Activated CD4-positive, alpha-beta memory T cell treated with anti-CD3 and anti-CD28 coated beads, Interleukin-2, amount 10 ng/mL, durations not matched to agents 7 days and 5 days (primary cell): Measurements from ENCODE around the gene HIRIP3. TPM values are rescaled to one million over a fixed set of nuclear protein-coding genes. Genes with fewer than 3 reads are reported as not detected.
A peak's percentile ranks its signal among the peaks of the same experiment; 100 is the strongest.
"Not testable (repeated sequence)": the region's sequence is repeated elsewhere in the genome, so short reads cannot be mapped to it uniquely, and the experiment has no call there.

Experiments
- CTCF ChIA-PET: fragments of 350-600 bp; sonication (Branson Sonifier 250); formaldehyde crosslinking; loops from one replicate; lab custom pipeline; 2021; ENCODE audit warnings: antibody characterized with exemption, inconsistent platforms; lab: Charles Lee
- POLR2A ChIA-PET: fragments of 350-600 bp; sonication (Branson Sonifier 250); formaldehyde crosslinking; loops from one replicate; lab custom pipeline; 2021; ENCODE audit warnings: antibody characterized with exemption; lab: Charles Lee
- DNase-seq: peaks from one replicate; pipeline ENCODE4 v3.0.0-alpha.2; 2020
- H3K27ac Mint-ChIP-seq: one replicate; pipeline ENCODE4 v1.8.0; 2021; ENCODE audit warnings: mild to moderate bottlenecking, mixed read lengths
- H3K27me3 Mint-ChIP-seq: one replicate; pipeline ENCODE4 v1.8.0; 2021; ENCODE audit warnings: mixed read lengths
- H3K36me3 Mint-ChIP-seq: one replicate; pipeline ENCODE4 v1.8.0; 2021; ENCODE audit warnings: low read depth, mixed read lengths
- H3K4me1 Mint-ChIP-seq: one replicate; pipeline ENCODE4 v1.8.0; 2021; ENCODE audit warnings: mixed read lengths
- H3K4me3 Mint-ChIP-seq: one replicate; pipeline ENCODE4 v1.8.0; 2021; ENCODE audit warnings: mild to moderate bottlenecking, mixed read lengths
- H3K9me3 Mint-ChIP-seq: one replicate; pipeline ENCODE4 v1.8.0; 2021; ENCODE audit warnings: mixed read lengths
- total RNA-seq, 2 experiments: library from RNA; stranded (reverse); gene quantifications; one replicate each; pipeline ENCODE4 v1.2.3, GENCODE V29; 2021

The HIRIP3 gene, protein sequence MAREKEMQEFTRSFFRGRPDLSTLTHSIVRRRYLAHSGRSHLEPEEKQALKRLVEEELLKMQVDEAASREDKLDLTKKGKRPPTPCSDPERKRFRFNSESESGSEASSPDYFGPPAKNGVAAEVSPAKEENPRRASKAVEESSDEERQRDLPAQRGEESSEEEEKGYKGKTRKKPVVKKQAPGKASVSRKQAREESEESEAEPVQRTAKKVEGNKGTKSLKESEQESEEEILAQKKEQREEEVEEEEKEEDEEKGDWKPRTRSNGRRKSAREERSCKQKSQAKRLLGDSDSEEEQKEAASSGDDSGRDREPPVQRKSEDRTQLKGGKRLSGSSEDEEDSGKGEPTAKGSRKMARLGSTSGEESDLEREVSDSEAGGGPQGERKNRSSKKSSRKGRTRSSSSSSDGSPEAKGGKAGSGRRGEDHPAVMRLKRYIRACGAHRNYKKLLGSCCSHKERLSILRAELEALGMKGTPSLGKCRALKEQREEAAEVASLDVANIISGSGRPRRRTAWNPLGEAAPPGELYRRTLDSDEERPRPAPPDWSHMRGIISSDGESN
- total RNA-seq = 10 to 100 TPM; 38.7 to 40.3 TPM

- Mint-ChIP-seq H3K4me1 (peaks cover 45% of the 10 kb centered on the region), H3K4me3 (peak within 1 kb of the TSS; percentile 94), H3K27ac (peak within 1 kb of the TSS; percentile 98), H3K36me3 (peaks cover 64% of the 10 kb centered on the region), H3K9me3 (no peaks in the 10 kb centered on the region), H3K27me3 (no peaks in the 10 kb centered on the region)
- ChIA-PET POLR2A (interaction anchor here (0.5 to 5.1 kb wide), 27 partner anchors 9 to 1134 kb away, joined by 3 to 99 read pairs (median 4); partner anchors contain the start of genes ALDOA, ASPHD1, CDIPT and CORO1A), CTCF (interaction anchor here (0.8 to 2.8 kb wide), 5 partner anchors 34 to 293 kb away, joined by 3 to 9 read pairs (median 3); partner anchors contain the start of genes CDIPT, PAGR1 and TMEM219)
- DNase-seq = peak; percentile 90
Measured at GRCh38 chr16:29995324-29995910, at the start of gene HIRIP3. TSS of gene HIRIP3 (minus strand) at chr16:29995617. CDS start at chr16:29995605, 12 bp downstream.

GRCh38 chr16:30041841-30042240 lies 46.4 kb upstream of the HIRIP3 start:
- POLR2A ChIA-PET = no interaction called here
- H3K9me3 Mint-ChIP-seq = peaks cover 3% of the 10 kb centered on the region
- peaks cover 3% of the 10 kb centered on the region for H3K36me3 Mint-ChIP-seq
- H3K4me3 Mint-ChIP-seq = no peak overlapping the region
- peaks cover 11% of the 10 kb centered on the region for H3K27me3 Mint-ChIP-seq
- H3K4me1 Mint-ChIP-seq = peaks cover 6% of the 10 kb centered on the region
- CTCF ChIA-PET = interaction anchor here (0.7 to 2.7 kb wide), 3 partner anchors 9 to 42 kb away, joined by 3 to 15 read pairs (median 4); no protein-coding TSS in a partner anchor
- H3K27ac Mint-ChIP-seq = no peak overlapping the region
- DNase-seq = no peak

DNA sequence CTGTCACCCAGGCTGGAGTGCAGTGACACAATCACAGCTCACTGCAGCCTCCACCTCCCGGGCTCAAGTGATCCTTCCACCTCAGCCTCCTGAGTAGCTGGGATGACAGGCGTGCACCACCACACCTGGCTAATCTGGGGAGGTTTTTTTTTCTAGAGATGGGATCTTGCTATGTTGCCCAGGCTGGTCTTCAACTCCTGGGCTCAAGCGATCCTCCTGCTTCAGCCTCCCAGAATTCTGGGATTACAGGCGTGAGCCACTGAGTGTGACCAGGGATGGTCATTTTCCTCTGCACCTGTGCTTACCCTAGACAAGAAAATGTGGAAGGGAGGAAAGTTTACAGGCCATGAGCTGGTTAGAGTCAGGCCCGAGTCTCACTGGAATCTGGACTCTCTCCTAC lies 45.3 kb upstream of the HIRIP3 start:
- H3K4me1 Mint-ChIP-seq, H3K27ac Mint-ChIP-seq, H3K4me3 Mint-ChIP-seq, H3K36me3 Mint-ChIP-seq, H3K9me3 Mint-ChIP-seq, POLR2A ChIA-PET, DNase-seq: not testable (repeated sequence)
- peaks cover 11% of the 10 kb centered on the region for H3K27me3 Mint-ChIP-seq
- CTCF ChIA-PET = interaction anchor here (0.5 kb wide), 1 partner anchor 510 kb away, joined by 3 read pairs; no protein-coding TSS in a partner anchor

- H3K27ac Mint-ChIP-seq = no peak overlapping the region
- ChIA-PET CTCF (interaction anchor here (0.5 to 1.0 kb wide), 3 partner anchors 9 to 510 kb away, joined by 3 to 5 read pairs (median 3); partner anchors contain the start of gene TLCD3B), POLR2A (no interaction called here)
- no peak overlapping the region for H3K4me3 Mint-ChIP-seq
- no peak for DNase-seq
- peaks cover 6% of the 10 kb centered on the region for H3K4me1 Mint-ChIP-seq
- peaks cover 11% of the 10 kb centered on the region for H3K27me3 Mint-ChIP-seq
- no peaks in the 10 kb centered on the region for H3K9me3 Mint-ChIP-seq
- H3K36me3 Mint-ChIP-seq = no peaks in the 10 kb centered on the region
Measured at GRCh38 chr16:30040221-30040620, 44.8 kb upstream of the HIRIP3 start.

DNA sequence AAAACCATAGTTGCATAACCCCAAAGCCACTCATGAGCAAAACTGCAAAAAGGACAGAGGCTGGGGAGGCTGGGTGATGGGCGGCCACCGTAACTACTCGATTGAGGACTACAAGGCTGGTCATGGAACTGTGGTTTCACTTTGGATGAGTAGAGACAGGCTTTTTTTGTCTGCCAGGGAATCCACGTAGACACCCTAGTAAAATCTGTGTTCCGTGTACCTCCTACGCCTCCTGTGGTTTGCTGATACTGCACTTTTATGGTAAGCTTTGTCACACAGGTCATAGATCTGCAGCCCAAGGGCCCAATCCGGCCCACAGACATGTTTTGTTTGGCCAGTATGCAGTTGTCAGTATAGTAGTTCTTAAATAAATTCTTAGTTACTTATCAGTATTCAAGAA lies 37.9 kb upstream of the HIRIP3 start:
- ChIA-PET CTCF (interaction anchor here (0.9 to 2.5 kb wide), 13 partner anchors 11 to 342 kb away, joined by 3 to 33 read pairs (median 4); partner anchors contain the start of gene C16orf92), POLR2A (no interaction called here)

GRCh38 chr16:30032083-30032819 lies 36.8 kb upstream of the HIRIP3 start:
- H3K4me3 Mint-ChIP-seq = no peak overlapping the region

More for the DNA sequence above, 37.9 kb upstream of the HIRIP3 start:
- no peak overlapping the region for H3K4me3 Mint-ChIP-seq
- peaks cover 25% of the 10 kb centered on the region for H3K4me1 Mint-ChIP-seq
- no peaks in the 10 kb centered on the region for H3K9me3 Mint-ChIP-seq
- no peak for DNase-seq
- no peaks in the 10 kb centered on the region for H3K36me3 Mint-ChIP-seq
- H3K27me3 Mint-ChIP-seq = peaks cover 35% of the 10 kb centered on the region
- no peak overlapping the region for H3K27ac Mint-ChIP-seq

DNA sequence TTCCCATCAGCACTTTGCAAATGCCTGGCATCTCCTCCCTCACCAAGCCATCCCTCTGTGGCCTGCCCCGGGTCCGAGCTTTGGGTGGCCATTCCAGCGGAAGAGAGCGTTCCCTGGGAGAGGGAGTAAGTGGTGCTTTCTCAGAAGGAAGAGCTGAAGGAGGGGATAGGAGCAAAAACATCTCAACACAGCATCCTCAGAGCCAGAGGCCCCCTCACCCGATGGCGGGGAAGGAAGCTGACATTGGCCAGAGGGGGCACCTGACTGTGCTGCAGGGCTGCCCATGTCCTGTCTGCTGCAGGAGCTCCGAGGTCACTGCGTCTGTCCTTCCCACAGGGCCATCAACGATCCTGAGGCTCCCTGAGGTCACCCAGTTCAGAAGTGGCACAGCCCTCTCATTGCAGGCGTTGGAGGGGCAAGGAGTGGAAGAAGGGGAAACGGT lies 36.1 kb upstream of the HIRIP3 start:
- CTCF ChIA-PET = interaction anchor here (0.6 to 2.5 kb wide), 24 partner anchors 8 to 352 kb away, joined by 3 to 33 read pairs (median 4); partner anchors contain the start of genes ALDOA, CORO1A, KCTD13 and KIF22
- peaks cover 25% of the 10 kb centered on the region for H3K4me1 Mint-ChIP-seq
- no peak overlapping the region for H3K4me3 Mint-ChIP-seq
- H3K27ac Mint-ChIP-seq = no peak overlapping the region
- POLR2A ChIA-PET = interaction anchor here (0.6 to 2.0 kb wide), 6 partner anchors 8 to 331 kb away, joined by 3 to 7 read pairs (median 4); partner anchors contain the start of genes ALDOA, C16orf92 and HIRIP3
- H3K27me3 Mint-ChIP-seq = peaks cover 52% of the 10 kb centered on the region
- H3K9me3 Mint-ChIP-seq = no peaks in the 10 kb centered on the region
- H3K36me3 Mint-ChIP-seq = no peaks in the 10 kb centered on the region
- DNase-seq = no peak

More at GRCh38 chr16:30032083-30032819, 36.8 kb upstream of the HIRIP3 start:
- peaks cover 45% of the 10 kb centered on the region for H3K27me3 Mint-ChIP-seq
- no peaks in the 10 kb centered on the region for H3K9me3 Mint-ChIP-seq
- H3K4me1 Mint-ChIP-seq = peaks cover 25% of the 10 kb centered on the region
- ChIA-PET CTCF (interaction anchor here (0.5 to 2.5 kb wide), 44 partner anchors 9 to 352 kb away, joined by 3 to 33 read pairs (median 4); partner anchors contain the start of genes ALDOA, C16orf92, CDIPT and CORO1A), POLR2A (interaction anchor here (0.6 to 2.0 kb wide), 5 partner anchors 9 to 332 kb away, joined by 3 to 7 read pairs (median 4); partner anchors contain the start of genes ALDOA, C16orf92 and HIRIP3)
- H3K36me3 Mint-ChIP-seq = no peaks in the 10 kb centered on the region
- DNase-seq = peak; percentile 72
- no peak overlapping the region for H3K27ac Mint-ChIP-seq

DNA sequence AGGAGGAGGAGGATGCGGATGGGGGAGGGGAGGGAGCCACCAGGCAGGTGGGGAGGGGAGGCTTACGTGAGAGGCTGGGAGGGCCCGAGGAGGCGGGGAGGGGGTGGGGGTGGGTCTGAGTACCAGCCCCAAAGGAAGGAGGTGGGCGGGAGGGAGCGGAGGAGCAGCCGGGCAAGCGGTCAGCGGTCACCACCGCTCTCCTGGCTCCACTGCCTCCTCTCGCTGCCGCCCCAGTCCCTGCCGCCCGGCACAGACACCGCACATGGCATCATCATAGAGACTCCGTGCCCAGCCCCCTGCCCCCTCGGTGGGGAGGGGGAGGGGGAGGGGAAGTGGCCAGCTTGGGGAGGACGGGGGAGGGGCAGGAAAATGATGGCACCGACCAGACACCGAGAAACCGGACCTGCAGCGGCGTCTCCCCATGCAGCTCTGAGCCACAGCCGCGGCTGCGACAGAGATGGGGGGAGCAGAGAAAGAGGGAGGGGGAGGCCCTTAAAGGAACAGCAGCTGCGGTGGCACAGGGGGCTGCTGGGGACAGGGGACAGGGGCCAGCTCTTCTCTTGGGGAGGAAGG lies 35.5 kb upstream of the HIRIP3 start, which contains the start of gene TLCD3B:
TLCD3B (minus strand) TSS at position 431 of the 573 bp plus-strand sequence. CDS start 744 bp downstream, outside the sequence.
- H3K4me1 Mint-ChIP-seq = peaks cover 25% of the 10 kb centered on the region
- no peak for DNase-seq
- peaks cover 52% of the 10 kb centered on the region for H3K27me3 Mint-ChIP-seq
- H3K27ac Mint-ChIP-seq = no peak within 1 kb of the TSS
- POLR2A ChIA-PET = interaction anchor here (1.2 to 2.0 kb wide), 2 partner anchors 23 to 34 kb away, joined by 3 to 7 read pairs; partner anchors contain the start of gene ALDOA
- CTCF ChIA-PET = interaction anchor here (0.6 to 2.5 kb wide), 16 partner anchors 9 to 351 kb away, joined by 3 to 33 read pairs (median 4); partner anchors contain the start of genes KIF22 and TAOK2
- no peaks in the 10 kb centered on the region for H3K9me3 Mint-ChIP-seq
- no peak within 1 kb of the TSS for H3K4me3 Mint-ChIP-seq
- H3K36me3 Mint-ChIP-seq = no peaks in the 10 kb centered on the region

- peaks cover 21% of the 10 kb centered on the region for H3K4me1 Mint-ChIP-seq
- ChIA-PET POLR2A (no interaction called here), CTCF (no interaction called here)
- no peak overlapping the region for H3K4me3 Mint-ChIP-seq
- no peaks in the 10 kb centered on the region for H3K36me3 Mint-ChIP-seq
- no peak overlapping the region for H3K27ac Mint-ChIP-seq
- DNase-seq = no peak
- H3K27me3 Mint-ChIP-seq = peaks cover 49% of the 10 kb centered on the region
- no peaks in the 10 kb centered on the region for H3K9me3 Mint-ChIP-seq
Measured at GRCh38 chr16:30030011-30030685, 34.7 kb upstream of the HIRIP3 start.

GRCh38 chr16:30028438-30029076 lies 33.1 kb upstream of the HIRIP3 start:
- peak; percentile 39 for DNase-seq
- no peak overlapping the region for H3K27ac Mint-ChIP-seq
- peaks cover 14% of the 10 kb centered on the region for H3K4me1 Mint-ChIP-seq
- POLR2A ChIA-PET = no interaction called here
- no peaks in the 10 kb centered on the region for H3K36me3 Mint-ChIP-seq
- peaks cover 48% of the 10 kb centered on the region for H3K27me3 Mint-ChIP-seq
- H3K4me3 Mint-ChIP-seq = no peak overlapping the region
- no peaks in the 10 kb centered on the region for H3K9me3 Mint-ChIP-seq
- CTCF ChIA-PET = interaction anchor here (0.5 kb wide), 1 partner anchor 180 kb away, joined by 3 read pairs; no protein-coding TSS in a partner anchor
